GM12878 (cell line): ENCODE results near the gene GRM7. TPM values are rescaled to one million over a fixed set of nuclear protein-coding genes. Genes with fewer than 3 reads are reported as not detected.

Source experiments
- ATAC-seq: fragments of 200-7000 bp; cut with Tn5 transposase; 3 replicates; pipeline ENCODE4 v1.9.1; 2020; ENCODE audit warnings: mild to moderate bottlenecking, moderate library complexity
- BruUV-seq: library from RNA; stranded (reverse); fragments of 400-500 nt; replicated peaks from 2 replicates; lab custom pipeline; 2021; lab: Mats Ljungman, UMichigan
- CTCF ChIA-PET: fragments of 300-600 bp; sonication (Branson Sonifier 250); formaldehyde crosslinking; extraction: SDS; loops from one replicate; lab custom pipeline; 2021; ENCODE audit warnings: inconsistent platforms; lab: Yijun Ruan, JAX
- POLR2A ChIA-PET: fragments of 350-600 bp; formaldehyde crosslinking; extraction: SDS; loops from one replicate; lab custom pipeline; 2021; ENCODE audit warnings: inconsistent platforms; lab: Charles Lee
- RAD21 ChIA-PET: fragments of 300-600 bp; sonication (Branson Sonifier 250); formaldehyde crosslinking; loops from one replicate; lab custom pipeline; 2023; ENCODE audit warnings: antibody characterized with exemption; ENCODE audit not compliant: unreplicated experiment; lab: Charles Lee
- SMC1A ChIA-PET: fragments of 300-600 bp; sonication (Branson Sonifier 250); formaldehyde crosslinking; loops from one replicate; lab custom pipeline; 2023; ENCODE audit not compliant: unreplicated experiment, uncharacterized antibody; lab: Charles Lee
- DNase-seq: peaks from one replicate; pipeline ENCODE4 v3.0.0-alpha.2; 2011; ENCODE audit warnings: low read depth, low spot score
- FAIRE-seq: peaks from 3 replicates; lab custom pipeline; 2011; peaks lifted over from hg19 to GRCh38; lab: Jason Lieb, UNC
- H2AFZ ChIP-seq: 2 replicates; pipeline ENCODE4 v1.6.0; 2011; ENCODE audit warnings: low read depth, low read length, control low read depth; ENCODE audit not compliant: control insufficient read depth
- H3K27ac ChIP-seq: 2 replicates; pipeline ENCODE4 v1.5.1; 2011; ENCODE audit warnings: control low read depth; ENCODE audit not compliant: control insufficient read depth, insufficient read depth
- H3K27me3 ChIP-seq, 2 experiments: replicated peaks in 1 of 2; 2 replicates each; pipeline versions ENCODE4 v1.6.0 to v1.6.1; 2011; ENCODE audit warnings: low read length in 1 of 2; ENCODE audit not compliant: control insufficient read depth in 2 of 2, insufficient read depth in 2 of 2
- H3K36me3 ChIP-seq, 2 experiments: 2 replicates each; pipeline ENCODE4 v1.5.1; 2011; ENCODE audit warnings: low read length in 1 of 2; ENCODE audit not compliant: control insufficient read depth in 2 of 2, insufficient read depth in 2 of 2
- H3K4me1 ChIP-seq: 2 replicates; pipeline ENCODE4 v1.6.1; 2011; ENCODE audit warnings: mild to moderate bottlenecking, low read length, moderate library complexity, mixed read lengths; ENCODE audit not compliant: control insufficient read depth, insufficient read depth
- H3K4me2 ChIP-seq: 2 replicates; pipeline ENCODE4 v1.6.0; 2011; ENCODE audit warnings: control low read depth; ENCODE audit not compliant: control insufficient read depth, insufficient read depth
- H3K4me3 ChIP-seq: fragments of 200-600 bp; sonication (generic); 2 replicates; pipeline ENCODE4 v1.5.1; 2016
- H3K79me2 ChIP-seq: 2 replicates; pipeline ENCODE4 v1.6.0; 2011; ENCODE audit warnings: low read length; ENCODE audit not compliant: control insufficient read depth, insufficient read depth
- H3K9ac ChIP-seq: 2 replicates; pipeline ENCODE4 v1.8.0; 2011; ENCODE audit warnings: low read length, control low read depth, mixed read lengths; ENCODE audit not compliant: control insufficient read depth, insufficient read depth
- H3K9me3 ChIP-seq: replicated peaks from 3 replicates; pipeline ENCODE4 v1.5.1; 2011; ENCODE audit warnings: mild to moderate bottlenecking, low read length; ENCODE audit not compliant: control insufficient read depth, insufficient read depth
- H4K20me1 ChIP-seq: 2 replicates; pipeline ENCODE4 v1.6.0; 2011; ENCODE audit not compliant: control insufficient read depth, insufficient read depth
- MXI1 ChIP-seq: fragments of 150-350 bp; IDR thresholded peaks from 2 replicates; pipeline ENCODE4 v1.6.1; 2011; ENCODE audit warnings: low read depth, mild to moderate bottlenecking, inconsistent platforms, low read length, improper control_type of control experiment
- PML ChIP-seq: IDR thresholded peaks from 2 replicates; pipeline ENCODE4 v1.6.1; 2012; ENCODE audit warnings: low read length, inconsistent platforms
- RAD21 ChIP-seq: IDR thresholded peaks from 2 replicates; pipeline ENCODE4 v1.6.1; 2011; ENCODE audit warnings: mild to moderate bottlenecking, low read depth, low read length, moderate library complexity; ENCODE audit not compliant: insufficient read depth
- SMC3 ChIP-seq: IDR thresholded peaks from 2 replicates; pipeline ENCODE4 v1.6.1; 2011; ENCODE audit warnings: low read length, improper control_type of control experiment, borderline replicate concordance
- SPI1 ChIP-seq: IDR thresholded peaks from 2 replicates; pipeline ENCODE4 v1.6.1; 2011; ENCODE audit warnings: low read depth, mild to moderate bottlenecking, low read length, moderate library complexity, borderline replicate concordance; ENCODE audit not compliant: insufficient read depth
- YY1 ChIP-seq: IDR thresholded peaks from 2 replicates; pipeline ENCODE4 v1.6.1; 2011; ENCODE audit warnings: low read depth, mild to moderate bottlenecking, low read length
- WGBS: methylation state at CpG from one replicate; pipeline ENCODE4 v1.1.6; 2016; ENCODE audit warnings: low lambda C conversion rate; ENCODE audit not compliant: insufficient replicate concordance, insufficient coverage; ENCODE audit errors: missing lambda C conversion rate; 5-methylcytosine and 5-hydroxymethylcytosine counted together
- in situ Hi-C: fragments of 300-500 bp; cut with MboI; formaldehyde crosslinking; loops from 9 replicates; pipeline ENCODE4 v1.14.3; 2018; ENCODE audit warnings: mixed read lengths
- intact Hi-C: fragments of 100-400 bp; cut with micrococcal nuclease; formaldehyde crosslinking; loops from one replicate; pipeline ENCODE4 v1.14.2; 2022; ENCODE audit not compliant: unreplicated experiment
- polyA plus RNA-seq, 11 experiments: library from polyadenylated mRNA; depleted of rRNA in 4 of 11; unstranded in 6 of 11; stranded (reverse) in 5 of 11; fragments of >200 nt; fragmentation: Nextera tagmentation in 4 of 11; fragmentation: Illumina TruSeq in 1 of 11; extraction: Ambion mirVana in 4 of 11; extraction: Trizol in 1 of 11; gene quantifications; 1 replicate in 1 of 11; 2 replicates in 10 of 11; pipeline versions ENCODE4 v1.2.1 to v1.2.3, GENCODE V29; 2011 to 2016; ENCODE audit warnings: inconsistent platforms in 2 of 11, missing spikeins in 2 of 11, low read depth in 1 of 11
- total RNA-seq, 4 experiments: library from RNA; depleted of rRNA in 3 of 4; stranded (reverse); fragments of >200 nt in 3 of 4; fragmentation: Illumina TruSeq in 1 of 4; extraction: Trizol in 1 of 4; gene quantifications; 2 replicates each; pipeline versions ENCODE4 v1.2.1 to v1.2.3, GENCODE V29; 2013 to 2021
- TF ChIP-seq, protein P1 (sequence below), 3 experiments: IDR thresholded peaks in 2 of 3; conservative IDR thresholded peaks in 1 of 3; 2 replicates each; pipeline ENCODE4 v1.5.1; 2011; ENCODE audit warnings: low read depth in 3 of 3, low read length in 3 of 3, mild to moderate bottlenecking in 3 of 3, control low read depth in 2 of 3, moderate library complexity in 2 of 3, inconsistent platforms in 1 of 3, mixed read lengths in 1 of 3; ENCODE audit not compliant: control insufficient read depth in 2 of 3, insufficient read depth in 1 of 3; ENCODE audit errors: extremely low read depth in 1 of 3

GRM7 gene
- total and polyA plus RNA-seq, 10 of the 15 experiments (the other 5 are each of a cell fraction or from before 2014, with no cell fraction given): not detected

DNA sequence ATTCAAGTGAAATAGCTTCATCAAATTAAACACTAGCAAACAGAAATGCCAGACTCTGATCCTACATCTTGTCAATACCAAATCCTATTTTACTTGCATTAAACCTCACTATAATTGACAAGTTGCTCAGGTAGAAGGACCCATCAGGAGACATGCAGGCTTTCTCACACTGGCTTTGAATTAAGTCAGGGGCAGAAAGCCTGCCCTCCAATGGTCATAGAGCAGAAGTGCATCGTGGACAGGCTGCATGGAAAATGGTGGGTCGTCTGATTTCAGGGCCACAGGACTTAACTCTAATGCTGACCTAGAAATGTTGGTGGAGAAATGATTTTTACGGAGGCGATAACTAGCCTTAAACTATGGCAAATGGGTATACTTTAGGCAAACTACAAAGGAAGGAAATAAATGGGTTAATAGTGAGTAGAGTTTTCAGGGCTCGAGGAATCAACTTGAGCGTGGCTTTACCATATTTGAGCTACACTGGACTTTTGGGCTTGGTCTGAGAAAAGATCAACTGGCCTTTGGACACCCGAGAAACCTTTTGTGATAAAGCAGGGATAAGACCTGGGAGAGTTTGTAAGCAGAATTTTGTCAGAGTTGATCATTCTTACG is 283.9 kb downstream of the GRM7 start:
- Histone ChIP-seq H4K20me1 (no peaks in the 10 kb centered on the region), H3K27me3 (no peaks in the 10 kb centered on the region), H3K79me2 (no peaks in the 10 kb centered on the region), H3K4me2 (no peak overlapping the region), H3K9ac (no peak overlapping the region), H3K9me3 (no peaks in the 10 kb centered on the region), H3K27ac (no peak overlapping the region), H3K4me3 (no peak overlapping the region), H3K4me1 (no peaks in the 10 kb centered on the region), H3K36me3 (no peaks in the 10 kb centered on the region), H2AFZ (no peak overlapping the region)
- ChIA-PET SMC1A (interaction anchor here (1.0 to 1.3 kb wide), 3 partner anchors 19 to 1272 kb away, joined by 3 to 4 read pairs (median 3); no protein-coding TSS in a partner anchor), CTCF (interaction anchor here (1.2 to 1.9 kb wide), 6 partner anchors 8 to 1050 kb away, joined by 3 to 9 read pairs (median 4); no protein-coding TSS in a partner anchor), POLR2A (no interaction called here), RAD21 (interaction anchor here (1.4 kb wide), 1 partner anchor 940 kb away, joined by 4 read pairs; no protein-coding TSS in a partner anchor)
- in situ Hi-C loops: no loop called here
- TF ChIP-seq MXI1: no peak
- TF ChIP-seq RAD21: peak; percentile 56
- TF ChIP-seq, protein P1, sequence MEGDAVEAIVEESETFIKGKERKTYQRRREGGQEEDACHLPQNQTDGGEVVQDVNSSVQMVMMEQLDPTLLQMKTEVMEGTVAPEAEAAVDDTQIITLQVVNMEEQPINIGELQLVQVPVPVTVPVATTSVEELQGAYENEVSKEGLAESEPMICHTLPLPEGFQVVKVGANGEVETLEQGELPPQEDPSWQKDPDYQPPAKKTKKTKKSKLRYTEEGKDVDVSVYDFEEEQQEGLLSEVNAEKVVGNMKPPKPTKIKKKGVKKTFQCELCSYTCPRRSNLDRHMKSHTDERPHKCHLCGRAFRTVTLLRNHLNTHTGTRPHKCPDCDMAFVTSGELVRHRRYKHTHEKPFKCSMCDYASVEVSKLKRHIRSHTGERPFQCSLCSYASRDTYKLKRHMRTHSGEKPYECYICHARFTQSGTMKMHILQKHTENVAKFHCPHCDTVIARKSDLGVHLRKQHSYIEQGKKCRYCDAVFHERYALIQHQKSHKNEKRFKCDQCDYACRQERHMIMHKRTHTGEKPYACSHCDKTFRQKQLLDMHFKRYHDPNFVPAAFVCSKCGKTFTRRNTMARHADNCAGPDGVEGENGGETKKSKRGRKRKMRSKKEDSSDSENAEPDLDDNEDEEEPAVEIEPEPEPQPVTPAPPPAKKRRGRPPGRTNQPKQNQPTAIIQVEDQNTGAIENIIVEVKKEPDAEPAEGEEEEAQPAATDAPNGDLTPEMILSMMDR (IDR thresholded peaks at IDR 0.05 in 2 of 3, conservative IDR thresholded peaks at IDR 0.05 in 1 of 3; ENCODE audit: control insufficient read depth in 2 of 3, extremely low read depth in 1 of 3, insufficient read depth in 1 of 3, low read depth in 3 of 3, low read length in 3 of 3): peak; percentile 48 to 63 (median 54); a peak in 5 of 6 replicates
- TF ChIP-seq SPI1: no peak
- peak; percentile 51; the same call in 1 of the 2 replicates for TF ChIP-seq SMC3
- TF ChIP-seq PML: no peak
- TF ChIP-seq YY1: peak; percentile 55
- intact Hi-C loops: no loop called here
- DNase-seq (no peak), FAIRE-seq (peak; percentile 31), ATAC-seq (peak; percentile 80)
- no TSS peak for BruUV-seq
- 19% methylated on average over 8 of the region's 8 CpGs for WGBS
